SH-SY5Y (cell line): ENCODE results near the gene OSBPL5.

Experiments used
- GATA2 ChIP-seq: IDR thresholded peaks from 2 replicates; pipeline ENCODE4 v1.6.1; 2011; ENCODE audit warnings: mild to moderate bottlenecking, low read depth, low read length
- GATA3 ChIP-seq: IDR thresholded peaks from 2 replicates; pipeline ENCODE4 v1.6.1; 2011; ENCODE audit warnings: low read depth, mild to moderate bottlenecking, low read length, moderate library complexity

The OSBPL5 gene

DNA sequence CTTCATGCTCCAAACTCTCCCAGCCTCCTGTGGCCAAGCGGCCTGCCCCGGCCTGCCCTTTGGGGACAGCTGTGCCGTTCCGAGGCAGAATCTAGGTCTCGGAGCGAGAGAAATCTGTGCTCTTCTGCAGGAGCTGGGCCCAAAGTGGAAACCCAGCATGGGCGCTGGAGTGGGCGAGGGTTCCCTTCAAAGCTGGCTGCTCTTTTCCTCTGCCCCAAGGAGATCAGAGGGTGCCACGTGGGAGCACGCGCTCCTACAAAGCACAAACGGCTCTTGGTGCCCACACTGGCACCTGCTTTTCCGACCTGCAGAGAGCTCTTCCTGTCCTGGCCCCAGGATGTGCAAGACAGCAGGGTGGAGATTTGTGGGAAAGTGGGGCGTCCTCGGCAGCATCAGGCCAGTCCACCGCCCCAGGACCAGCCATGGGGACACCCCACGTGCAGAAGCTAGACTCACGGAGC is 6.9 kb downstream of the OSBPL5 start:
- no peak for TF ChIP-seq GATA2
- TF ChIP-seq GATA3: no peak

DNA sequence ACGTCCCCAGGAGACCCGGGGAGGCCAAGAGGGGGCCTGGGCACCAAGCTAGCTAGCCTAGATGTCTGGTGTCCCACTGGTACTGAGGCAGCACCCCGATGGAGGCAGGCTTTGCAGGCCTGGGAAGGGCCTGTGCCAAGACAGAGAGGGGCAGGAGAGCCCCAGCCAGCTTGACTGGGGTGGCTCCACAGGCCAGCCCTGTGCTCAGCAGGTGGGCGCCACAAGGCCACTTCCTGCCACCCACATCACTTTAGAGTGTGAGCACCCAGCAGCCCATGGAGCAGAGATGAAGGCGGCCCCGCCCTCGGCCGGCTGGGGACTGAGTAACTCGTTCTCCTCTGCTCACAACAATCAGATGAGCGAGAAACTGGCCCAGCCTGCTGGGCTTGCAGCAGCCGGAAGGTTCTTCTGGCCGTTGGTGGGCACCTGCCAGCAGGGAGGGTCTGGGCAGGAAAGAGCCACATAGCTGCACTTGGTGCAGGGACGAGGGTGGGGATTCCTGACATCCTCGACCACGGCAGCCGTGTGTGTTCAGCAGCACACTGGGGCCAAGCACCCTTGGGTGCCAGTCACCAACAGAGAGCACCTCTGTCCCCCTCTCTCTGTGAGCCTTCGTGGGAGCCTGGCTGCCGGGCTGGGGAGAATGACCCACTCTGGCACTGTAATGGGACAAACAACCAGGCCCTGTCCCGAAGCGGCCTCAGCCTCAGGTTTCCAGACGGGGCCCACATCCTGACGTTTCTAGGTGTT is 7.6 kb downstream of the OSBPL5 start:
- TF ChIP-seq GATA2: no peak
- TF ChIP-seq GATA3: no peak

DNA sequence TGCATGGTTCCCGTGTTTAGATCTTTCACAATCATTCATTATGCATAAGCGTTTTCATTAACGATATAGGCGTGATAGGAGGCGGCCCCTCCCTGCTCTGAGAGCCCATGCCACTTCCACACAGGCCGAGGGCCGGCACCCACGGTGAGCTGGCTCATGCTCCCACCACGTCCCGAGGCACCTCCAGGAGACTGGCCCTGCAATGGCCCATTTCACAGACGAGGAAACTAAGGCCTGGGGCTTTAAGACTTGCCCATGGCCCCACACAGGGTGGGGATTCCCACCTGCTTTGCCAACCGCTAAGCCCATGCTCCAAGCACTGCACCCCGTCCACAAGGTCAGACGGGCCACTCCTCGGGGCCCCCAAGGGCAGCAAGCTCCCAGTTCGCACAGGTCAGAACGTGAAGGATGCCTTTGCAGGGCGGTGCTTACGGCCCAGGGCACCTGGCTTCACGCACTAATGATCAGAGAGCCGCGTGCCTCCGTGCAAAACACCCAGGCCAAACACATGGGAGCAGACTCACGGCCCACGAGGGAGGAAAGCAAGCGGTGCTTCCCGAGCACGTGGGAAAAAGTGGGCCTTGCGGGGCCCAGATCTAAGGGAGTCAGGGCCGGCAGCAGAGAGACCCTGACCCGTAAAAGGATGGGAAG is 8.3 kb downstream of the OSBPL5 start:
- TF ChIP-seq GATA3 (no peak), GATA2 (no peak)

DNA sequence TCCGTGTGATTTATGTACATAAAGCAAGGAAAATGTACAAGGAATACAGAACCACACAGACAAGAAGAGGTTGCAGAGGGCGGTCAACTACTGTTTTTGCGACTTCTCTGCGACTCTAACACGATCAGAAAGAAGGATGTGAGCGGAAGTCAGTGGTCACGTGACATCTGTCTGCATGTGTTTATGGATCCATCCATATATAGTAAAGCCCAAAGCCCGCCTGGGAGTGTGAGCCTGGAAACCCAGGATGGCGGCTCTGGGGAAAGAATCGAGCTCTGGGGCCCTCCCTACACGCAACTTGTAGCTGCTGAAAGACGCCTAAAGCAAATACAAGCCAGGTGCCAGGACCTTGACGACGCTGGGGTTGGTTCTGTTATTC is 8.8 kb downstream of the OSBPL5 start:
- TF ChIP-seq GATA2: no peak
- TF ChIP-seq GATA3: no peak

DNA sequence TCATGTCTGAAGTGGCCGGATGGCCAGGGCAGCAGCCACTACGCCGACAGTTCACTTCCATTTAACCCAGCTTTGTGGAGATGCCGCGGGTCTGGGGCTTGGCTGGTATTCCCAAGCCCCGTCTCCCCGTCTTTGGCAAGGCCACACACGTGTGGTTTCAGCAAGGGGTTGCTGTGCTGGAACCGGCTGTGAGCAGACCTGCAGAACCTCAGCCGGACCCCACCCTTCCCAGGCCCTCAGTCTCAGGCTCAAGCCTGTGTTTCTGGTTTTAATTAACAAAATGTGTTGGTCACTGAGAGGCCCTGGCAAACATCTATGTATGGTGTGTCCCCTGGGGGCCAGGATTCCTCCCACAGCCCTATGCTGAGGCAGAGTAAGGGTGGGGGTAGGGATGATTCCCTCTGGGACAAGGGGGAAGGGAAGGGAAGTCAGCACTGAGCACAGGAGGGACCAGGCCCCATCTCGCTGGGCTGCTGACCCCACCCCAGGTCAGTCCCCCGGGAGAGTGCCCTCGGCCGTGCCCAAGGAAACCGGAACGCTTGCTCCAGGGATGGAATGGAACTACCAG is 9.3 kb downstream of the OSBPL5 start:
- TF ChIP-seq GATA2: no peak
- no peak for TF ChIP-seq GATA3

DNA sequence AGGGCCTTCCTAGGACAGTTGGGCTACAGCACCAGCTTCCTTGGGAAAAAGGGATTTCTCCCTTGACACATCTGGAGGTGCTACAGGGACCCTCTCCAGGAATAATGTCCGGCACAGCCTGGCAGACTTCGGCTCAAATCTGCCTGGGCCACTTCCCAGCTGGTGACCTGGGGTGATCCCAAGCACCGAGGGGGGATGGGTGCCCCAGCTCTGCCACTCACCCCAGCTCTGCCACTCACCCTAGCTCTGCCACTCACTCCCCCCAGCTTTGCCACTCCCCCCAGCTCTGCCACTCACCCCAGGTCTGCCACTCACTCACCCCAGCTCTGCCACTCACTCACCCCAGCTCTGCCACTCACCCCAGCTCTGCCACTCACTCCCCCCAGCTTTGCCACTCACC is 9.9 kb downstream of the OSBPL5 start:
- TF ChIP-seq GATA3 (no peak), GATA2 (no peak)

DNA sequence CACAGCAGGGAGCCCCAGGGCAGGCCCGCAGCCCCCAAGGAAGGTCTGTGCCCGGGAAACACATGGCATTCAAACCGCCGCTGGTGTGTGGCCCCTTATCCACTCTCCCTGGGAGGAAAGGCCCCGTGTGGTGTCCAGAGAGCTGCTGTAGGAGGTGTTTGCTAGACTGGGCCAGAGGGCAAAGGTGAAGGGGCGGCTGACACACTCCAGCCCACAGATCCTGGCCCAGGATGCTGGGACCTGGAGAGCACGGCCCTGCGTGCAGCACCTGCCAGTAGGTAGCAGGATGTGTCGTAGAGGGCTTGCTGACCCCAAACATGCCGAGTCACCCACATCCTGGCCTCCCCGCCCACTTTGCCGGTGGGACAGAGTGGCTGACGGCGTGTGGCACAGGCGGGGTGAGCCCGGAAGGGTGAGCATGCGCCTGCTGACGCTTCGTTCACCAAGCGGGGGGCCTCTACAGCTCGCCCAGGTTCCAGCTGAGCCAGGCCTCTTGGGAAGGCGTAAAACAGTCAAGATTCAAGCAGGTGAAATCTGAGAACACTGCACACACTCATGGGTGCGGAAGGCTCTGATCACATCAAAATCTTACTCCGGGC is 11.0 kb downstream of the OSBPL5 start:
- no peak for TF ChIP-seq GATA3
- no peak for TF ChIP-seq GATA2

DNA sequence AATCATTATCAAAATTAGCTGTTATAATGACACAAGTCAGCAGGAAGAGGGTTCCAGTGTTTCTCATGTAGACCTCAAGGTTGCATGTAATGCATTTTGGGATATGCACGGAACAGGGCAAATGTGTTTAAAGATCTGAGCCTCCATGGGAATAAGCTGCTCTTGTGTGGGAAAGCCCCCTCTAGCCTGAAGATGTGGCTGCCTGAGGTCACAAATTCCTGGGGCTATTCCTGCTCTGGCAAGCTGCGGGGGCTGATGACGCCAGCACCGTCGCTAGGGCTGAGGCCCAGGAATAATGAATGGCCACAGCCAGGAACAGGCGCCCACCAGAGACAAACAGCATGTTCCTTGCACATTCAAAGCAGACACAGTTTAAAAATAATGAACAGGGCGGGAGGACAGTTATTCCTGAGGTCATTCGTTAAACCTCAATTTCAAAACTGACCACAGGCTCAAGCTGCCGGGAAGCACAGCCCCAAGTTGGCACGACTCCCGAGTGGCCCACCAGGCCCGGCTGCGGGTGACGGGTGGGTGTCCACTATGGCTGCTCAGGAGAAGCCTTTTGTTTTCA is 11.7 kb downstream of the OSBPL5 start:
- no peak for TF ChIP-seq GATA2
- TF ChIP-seq GATA3: no peak

DNA sequence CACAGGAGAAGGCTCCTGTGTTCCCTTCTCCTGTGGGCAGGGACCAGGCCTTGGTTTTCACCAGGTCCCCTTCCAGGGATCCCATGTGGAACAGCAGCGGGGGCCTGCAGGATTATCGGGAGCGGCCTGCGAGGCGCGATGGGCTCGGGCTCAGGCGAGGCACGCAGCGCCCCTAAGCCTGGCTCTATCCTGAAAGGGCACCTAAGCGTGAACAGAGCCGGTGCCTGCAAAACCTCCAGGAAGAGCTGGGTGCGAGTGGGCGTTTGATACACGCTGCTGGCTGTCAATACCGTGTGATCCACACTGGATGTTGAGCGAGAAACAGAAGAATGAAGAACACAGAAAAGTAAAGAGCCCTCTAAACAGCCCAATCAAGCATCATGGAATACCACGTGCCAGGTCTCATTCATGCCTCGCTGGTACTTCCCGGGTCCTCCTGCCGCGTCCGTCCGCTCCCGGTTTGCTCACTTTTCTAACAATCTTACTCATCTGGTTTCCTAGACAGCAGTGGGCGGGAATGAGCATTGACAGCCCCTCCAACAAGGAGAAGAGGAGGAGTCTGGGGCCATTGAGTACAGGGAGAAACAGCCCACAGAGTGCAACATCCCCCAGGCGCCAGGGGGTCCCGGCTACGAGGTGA is 12.5 kb downstream of the OSBPL5 start:
- TF ChIP-seq GATA3: no peak

DNA sequence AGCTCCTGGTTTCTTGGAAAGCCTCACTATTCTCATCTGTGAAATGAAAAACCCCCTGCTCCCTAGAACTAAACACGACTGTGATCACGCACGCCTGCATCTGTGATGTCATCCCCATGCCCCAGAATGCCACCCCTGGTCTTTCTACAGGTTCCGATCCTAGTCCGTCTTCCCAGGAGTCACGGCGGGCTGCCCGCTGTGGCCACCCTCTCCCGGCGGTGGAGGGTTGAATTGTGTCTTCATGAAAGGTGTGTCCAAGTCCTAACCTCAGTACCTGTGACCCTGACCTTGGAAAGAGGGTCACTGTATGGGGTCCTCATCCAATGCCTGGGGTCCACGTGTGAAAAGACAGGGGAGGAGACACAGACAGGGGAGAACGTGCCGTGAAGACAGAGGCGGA is 14.4 kb downstream of the OSBPL5 start:
- TF ChIP-seq GATA3 (no peak), GATA2 (no peak)

DNA sequence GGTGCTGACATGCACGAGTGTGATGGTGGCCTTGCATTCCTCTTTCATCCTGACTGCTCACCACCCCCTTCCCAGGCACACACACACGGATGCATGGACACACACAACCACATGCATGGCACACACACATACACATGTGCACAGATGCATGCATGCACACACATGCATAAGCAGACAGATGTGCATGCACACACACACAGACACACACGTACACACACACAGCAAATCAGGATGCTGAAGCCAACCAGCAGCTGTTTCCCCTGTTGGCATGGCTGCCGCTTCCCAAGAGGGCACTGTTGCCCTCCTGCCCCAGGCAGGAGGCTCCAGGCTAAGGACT is 15.3 kb downstream of the OSBPL5 start:
- TF ChIP-seq GATA2 (no peak), GATA3 (no peak)

DNA sequence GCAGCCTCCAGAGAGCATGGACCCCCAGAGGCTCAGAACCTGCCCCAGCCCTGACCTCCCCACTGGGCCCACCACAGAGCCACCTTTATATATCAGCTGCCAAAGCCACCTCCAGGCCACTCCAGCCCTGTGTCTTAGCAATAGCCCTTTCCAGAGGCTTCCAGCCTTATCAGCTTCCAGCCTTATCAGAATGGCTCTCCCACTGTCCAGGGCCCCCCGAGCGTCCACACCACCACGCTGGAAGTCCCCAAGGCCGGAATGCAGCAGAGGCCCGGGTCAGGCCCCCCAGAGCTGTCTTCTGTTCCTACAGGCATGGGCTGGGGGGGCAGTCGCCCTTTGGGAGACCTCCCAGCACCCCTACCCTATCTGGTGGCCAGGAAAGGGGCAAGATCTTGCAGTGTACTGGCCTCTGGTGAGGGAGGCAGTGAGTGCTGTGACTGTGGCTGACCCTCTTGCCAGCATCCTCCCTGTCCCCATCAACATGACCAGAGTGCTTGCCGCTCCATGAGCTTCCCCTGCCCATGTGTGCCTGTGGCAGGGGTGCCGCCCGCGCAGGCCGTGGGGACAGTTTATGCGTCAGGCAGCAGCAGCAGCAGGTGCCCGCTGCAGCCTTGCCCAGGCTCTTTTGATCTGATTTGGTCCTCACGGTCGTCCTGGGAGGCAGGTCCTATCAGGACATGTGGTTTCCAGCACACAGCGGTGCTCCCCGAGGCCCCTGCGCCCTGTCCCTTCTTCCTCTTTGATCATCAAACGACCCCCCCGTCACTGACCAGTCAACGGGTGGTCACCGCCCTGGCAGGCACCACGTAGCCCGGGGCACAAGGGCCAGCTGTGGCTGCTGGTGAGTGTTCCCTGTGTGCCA is 15.9 kb downstream of the OSBPL5 start:
- no peak for TF ChIP-seq GATA3
- peak; percentile 70 for TF ChIP-seq GATA2
